NCI-H146 (cell line): ENCODE data around the gene SLC12A3.
A peak's percentile ranks its signal among the peaks of the same experiment; 100 is the strongest.

Experiments
- DNase-seq: peaks from one replicate; lab custom pipeline; 2025; lab: John Stamatoyannopoulos, UW

SLC12A3 gene

GRCh38 chr16:56944954-56945839 is 80.2 kb downstream of the SLC12A3 start:
- DNase-seq = no peak

DNA sequence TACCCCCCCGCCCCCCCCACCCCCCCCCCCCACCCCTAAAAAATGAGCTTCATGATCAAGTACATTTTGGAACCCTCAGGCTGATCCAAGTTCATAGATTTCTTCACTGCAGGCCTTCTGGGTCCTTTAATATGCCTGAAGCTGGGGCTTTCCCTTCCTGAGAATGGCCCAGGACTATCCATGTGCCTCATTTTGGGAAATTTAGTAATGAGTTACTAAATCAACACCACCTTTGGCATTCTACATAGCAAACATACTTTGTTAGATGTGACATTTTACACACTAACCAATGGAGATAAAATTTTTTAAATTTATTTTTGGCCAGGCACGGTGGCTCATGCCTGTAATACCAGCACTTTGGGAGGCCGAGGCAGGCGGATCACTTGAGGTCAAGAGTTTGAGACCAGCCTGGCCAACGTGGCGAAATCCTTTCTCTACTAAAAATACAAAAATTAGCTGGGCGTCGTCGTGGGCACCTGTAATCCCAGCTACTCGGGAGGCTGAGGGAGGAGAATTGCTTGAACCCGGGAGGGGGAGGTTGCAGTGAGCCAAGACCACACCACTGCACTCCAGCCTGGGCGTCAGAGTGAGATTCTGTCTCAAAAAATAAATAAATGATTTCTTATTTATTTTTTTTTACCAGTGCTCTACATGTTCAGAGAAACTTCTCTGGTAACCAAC is 81.0 kb downstream of the SLC12A3 start:
- no peak for DNase-seq

DNA sequence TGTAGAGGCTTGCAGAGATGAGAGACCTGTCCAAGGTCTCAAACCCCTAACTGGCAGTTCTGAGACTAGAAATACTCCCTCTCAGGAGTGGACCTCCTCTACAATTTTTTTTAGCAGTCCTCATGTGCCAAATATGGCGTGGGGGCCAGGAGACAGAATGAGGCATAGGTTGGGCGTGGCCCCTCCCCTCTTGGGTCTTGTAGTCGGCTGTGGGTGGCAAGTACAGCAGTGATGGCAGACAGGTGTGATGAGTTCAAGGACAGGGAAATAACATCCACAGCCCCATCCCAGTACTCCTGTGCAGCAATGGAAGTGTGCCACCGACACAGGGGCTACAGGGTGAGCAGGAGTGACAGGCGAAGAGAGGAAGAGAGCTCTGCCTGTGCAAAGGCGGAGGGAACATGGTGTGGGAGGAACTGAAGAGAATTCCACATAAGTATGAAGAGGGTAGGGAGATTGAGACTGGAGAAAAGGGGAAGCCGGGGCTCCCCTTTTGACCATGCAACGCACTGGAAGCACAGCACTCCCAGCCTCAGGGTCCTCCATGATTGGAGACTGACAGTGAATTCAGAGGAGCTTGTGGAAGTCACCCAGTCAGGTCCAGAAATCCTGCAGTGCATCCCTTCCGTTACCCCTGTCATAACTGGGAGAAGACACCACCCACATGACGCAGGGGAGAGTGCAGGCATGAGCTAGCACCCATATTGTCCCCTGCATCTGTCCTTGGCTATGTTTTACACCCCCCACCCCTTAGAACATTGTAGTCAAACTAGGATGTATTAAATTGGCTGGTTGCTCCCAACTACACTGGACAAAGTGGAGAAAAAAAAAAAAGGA is 82.0 kb downstream of the SLC12A3 start:
- no peak for DNase-seq

DNA sequence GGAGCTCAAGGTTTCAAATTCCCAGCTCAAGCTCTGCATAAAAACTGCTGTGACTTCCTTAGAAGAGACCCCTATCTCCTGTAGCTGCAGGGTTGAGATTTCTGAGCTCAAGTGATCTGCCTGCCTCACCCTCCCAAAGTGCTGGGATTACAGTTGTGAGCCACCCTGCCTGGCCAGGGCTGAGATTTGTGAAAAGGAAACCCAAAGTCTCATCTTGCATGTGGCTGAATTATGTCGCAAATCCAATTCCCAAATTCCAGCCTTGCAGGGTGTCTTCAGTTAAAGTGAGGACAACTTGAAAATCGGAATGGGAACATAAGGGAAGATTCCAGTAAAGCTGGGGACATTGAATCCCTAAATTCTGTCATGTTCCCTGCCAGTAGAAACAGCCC is 82.6 kb downstream of the SLC12A3 start:
- DNase-seq = no peak

GRCh38 chr16:56948234-56948633 is 83.2 kb downstream of the SLC12A3 start:
- no peak for DNase-seq

DNA sequence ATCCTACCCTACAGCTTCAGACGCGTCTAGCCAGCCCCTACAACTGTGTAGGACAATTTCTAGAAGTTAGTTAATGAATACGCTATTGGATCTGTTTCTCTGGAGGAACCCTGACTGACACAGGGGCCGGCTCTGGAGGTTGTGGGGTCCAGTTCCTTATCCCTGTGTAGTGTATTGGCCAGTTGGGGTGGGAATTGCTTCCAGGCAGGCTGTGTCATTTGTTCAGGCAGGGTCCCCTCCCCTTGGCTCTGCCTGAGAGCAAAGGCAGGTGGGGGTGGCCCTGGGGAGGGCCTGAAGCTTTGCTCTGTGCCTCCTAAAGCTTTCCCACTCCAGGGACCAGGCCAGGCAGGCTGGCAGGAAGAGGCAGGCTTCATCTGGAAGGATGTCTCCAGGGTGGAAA is 85.0 kb downstream of the SLC12A3 start:
- DNase-seq = no peak

GRCh38 chr16:56950455-56950854 is 85.4 kb downstream of the SLC12A3 start:
- no peak for DNase-seq

DNA sequence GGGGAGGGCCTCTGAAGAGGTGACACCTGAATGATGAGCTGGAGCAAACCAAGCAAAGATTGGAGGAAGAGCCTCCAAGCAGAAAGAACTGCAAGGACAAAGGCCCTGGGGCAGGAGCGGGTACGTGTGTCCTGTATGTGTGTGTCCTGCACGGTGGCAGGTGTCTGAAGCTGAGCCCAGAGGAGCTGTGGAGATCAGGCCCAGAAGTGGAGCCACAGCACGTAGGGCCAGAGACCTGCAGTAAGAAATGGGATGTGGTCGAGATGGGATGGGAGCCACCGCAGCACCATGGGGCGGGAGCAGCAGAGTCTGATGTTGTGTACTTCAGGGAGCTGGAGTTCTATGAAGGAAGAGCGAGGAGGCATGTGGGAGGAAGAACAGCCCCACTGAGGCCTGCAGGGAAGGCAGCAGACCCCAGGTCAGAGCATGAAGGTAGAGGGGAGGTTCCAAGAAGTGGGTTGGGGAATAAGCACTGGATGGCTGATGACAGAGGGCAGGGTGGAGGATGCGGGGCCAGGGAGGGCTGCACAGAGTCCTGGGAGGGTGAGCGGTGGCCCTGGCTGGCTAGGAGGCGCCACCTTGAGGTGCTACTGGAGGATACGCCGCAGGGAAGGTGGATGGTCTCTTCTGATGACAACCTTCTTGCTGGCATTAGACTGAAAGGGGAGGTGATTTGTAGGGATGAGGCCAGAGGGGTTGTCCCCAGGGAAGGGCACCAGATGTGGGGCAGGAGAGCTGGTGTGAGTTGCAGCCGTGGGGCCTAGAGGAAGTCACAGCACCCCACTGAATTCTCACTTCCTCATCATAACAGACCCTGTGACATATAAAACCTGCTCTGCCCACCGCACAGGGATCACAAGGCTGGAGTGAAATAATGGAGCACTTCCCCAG is 86.1 kb downstream of the SLC12A3 start:
- peak; percentile 50 for DNase-seq

- DNase-seq = no peak
Observed at GRCh38 chr16:56953006-56953405, 88.0 kb downstream of the SLC12A3 start.

GRCh38 chr16:56956076-56956475 is 91.1 kb downstream of the SLC12A3 start:
- no peak for DNase-seq

- no peak for DNase-seq
Observed at GRCh38 chr16:56956756-56957155, 91.7 kb downstream of the SLC12A3 start.

DNA sequence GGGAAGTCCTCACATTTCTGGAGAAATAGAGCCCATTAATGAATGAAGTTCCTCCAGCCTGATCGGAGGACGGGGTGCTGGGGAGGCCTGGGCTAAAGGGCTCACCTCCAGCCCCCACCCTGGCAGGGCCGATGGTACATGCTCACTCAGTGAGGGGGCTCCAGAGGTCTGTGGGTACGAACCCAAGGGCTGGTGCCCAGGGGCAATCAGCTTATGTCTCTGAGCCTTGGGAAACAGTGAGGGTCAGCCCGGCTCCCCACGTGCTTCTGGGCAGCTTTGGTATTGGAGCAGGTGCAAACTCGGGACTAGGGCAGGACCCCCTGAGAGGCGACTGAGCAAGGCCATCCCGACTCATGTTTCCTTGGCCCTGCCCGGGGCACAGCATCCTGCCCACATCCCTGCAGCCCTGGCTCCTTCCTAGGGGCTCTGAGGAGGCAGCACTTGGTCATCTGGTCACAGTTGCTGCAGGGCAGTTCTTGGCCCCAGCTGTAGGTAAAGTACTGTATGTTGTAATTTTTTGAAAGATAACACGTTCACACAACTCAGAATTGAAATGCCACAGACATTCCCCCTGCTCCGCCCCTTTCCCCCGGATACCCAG is 95.8 kb downstream of the SLC12A3 start:
- no peak for DNase-seq

DNA sequence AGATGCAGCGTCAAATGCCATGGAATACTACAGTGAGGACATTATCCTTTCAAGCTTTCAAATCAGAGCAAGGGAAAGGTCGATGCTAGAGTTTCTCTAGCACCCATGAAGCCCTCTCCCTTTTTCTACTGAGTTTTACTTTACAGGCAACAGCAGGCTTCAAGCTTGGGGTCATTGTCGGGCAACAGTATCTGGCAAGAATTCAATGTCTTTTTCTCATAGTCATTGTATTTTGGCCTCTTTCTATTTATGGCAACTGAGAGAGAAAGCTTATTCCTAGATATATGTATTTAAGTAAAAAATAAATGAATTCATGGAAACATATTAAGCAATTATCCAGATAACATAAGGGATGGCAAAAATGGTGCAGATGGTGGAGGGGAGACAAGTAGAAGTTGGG is 96.4 kb downstream of the SLC12A3 start:
- no peak for DNase-seq

DNA sequence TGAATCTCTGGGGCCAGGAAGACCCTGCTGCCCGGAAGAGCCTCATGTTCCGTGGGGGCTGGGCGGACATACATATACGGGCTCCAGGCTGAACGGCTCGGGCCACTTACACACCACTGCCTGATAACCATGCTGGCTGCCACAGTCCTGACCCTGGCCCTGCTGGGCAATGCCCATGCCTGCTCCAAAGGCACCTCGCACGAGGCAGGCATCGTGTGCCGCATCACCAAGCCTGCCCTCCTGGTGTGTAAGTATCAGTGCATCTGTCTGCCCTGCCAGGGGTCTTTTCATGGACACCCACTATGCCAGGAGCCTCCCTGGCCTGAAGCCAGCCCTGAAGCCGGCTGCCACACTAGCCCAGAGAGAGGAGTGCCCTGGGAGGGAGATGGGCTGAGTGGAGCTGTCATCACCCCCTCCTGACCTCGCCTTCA is 96.9 kb downstream of the SLC12A3 start, which contains the start of gene CETP:
CETP (plus strand) TSS at position 100 of the 431 bp plus-strand sequence; CDS start at position 130, 30 bp downstream.
- no peak for DNase-seq

DNA sequence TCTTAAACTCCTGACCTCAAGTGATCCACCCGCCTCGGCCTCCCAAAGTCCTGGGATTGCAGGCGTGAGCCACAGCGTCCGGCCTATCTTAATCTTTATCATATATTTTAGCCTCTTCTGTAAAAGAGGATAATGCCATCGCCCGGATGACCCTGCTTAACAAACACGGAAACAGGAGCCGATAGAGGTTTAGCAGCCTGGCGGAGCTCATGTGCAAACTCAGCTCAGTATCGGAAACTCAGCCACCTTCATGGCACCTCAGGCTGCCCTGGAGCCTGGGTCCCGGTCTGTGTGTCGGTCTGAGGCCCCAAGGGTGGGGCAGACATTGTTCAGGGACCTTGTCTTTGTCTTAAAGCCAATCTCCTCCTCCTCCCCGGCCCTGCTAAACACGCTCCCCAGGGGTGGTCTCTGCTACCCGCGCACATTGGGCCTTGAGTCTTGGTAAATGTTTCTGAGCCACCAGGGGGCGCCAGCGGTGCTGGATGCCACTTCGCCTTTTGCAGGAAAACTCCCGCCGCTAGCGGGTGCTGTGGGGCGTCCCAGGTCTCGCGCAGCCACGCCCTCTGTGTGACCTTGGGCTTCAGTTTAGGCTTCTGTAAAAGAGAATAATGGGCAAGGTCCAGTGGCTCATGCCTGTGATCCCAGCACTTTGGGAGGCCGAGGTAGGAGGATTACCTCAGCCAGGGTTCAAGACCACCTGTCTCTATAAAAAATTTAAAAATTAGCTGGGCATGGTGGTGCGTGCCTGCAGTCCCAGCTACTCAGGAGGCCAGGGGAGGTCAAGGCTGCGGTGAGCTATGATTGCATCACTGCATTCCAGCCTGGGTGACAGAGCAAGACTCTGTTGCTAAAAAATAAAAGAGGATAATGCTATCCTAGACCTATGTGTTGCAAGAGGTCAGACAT is 99.5 kb downstream of the SLC12A3 start:
- peak; percentile 57 for DNase-seq
